ENCODE measurements around the gene FLNB.

DNA sequence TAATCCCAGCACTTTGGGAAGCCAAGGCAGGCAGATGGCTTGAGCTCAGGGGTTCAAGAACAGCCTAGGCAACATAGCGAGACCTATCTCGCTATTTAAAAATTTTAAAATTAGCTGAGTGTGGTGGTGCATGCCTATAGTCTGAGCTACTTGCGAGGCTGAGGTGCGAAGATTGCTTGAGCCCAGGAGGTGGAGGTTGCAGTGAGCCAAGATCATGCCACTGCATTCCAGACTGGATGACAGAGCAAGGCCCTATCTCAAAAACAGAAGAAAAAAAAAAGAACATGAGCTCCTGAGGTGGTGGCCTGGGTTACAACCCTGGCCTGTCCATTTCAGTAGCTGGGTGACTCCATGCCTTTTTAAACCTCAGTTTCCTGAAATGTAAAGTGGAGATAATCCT is 195.3 kb downstream of the FLNB start:
- no peak for TF ChIP-seq EZH2 (IDR thresholded peaks at IDR 0.05; ENCODE audit: borderline replicate concordance, low read length)
- TF ChIP-seq, protein P1, sequence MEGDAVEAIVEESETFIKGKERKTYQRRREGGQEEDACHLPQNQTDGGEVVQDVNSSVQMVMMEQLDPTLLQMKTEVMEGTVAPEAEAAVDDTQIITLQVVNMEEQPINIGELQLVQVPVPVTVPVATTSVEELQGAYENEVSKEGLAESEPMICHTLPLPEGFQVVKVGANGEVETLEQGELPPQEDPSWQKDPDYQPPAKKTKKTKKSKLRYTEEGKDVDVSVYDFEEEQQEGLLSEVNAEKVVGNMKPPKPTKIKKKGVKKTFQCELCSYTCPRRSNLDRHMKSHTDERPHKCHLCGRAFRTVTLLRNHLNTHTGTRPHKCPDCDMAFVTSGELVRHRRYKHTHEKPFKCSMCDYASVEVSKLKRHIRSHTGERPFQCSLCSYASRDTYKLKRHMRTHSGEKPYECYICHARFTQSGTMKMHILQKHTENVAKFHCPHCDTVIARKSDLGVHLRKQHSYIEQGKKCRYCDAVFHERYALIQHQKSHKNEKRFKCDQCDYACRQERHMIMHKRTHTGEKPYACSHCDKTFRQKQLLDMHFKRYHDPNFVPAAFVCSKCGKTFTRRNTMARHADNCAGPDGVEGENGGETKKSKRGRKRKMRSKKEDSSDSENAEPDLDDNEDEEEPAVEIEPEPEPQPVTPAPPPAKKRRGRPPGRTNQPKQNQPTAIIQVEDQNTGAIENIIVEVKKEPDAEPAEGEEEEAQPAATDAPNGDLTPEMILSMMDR (IDR thresholded peaks at IDR 0.05; ENCODE audit: low read length) = no peak
